GM08714 (cell line): ENCODE data around the gene GRIN2A.

Experiments
- H3K4me3 ChIP-seq: fragments of 200-500 bp; sonication (Bioruptor generic); 2 replicates; pipeline ENCODE4 v1.5.1; 2014; ENCODE audit warnings: mild to moderate bottlenecking, low read length, inconsistent platforms
- ZNF274 ChIP-seq: IDR thresholded peaks from 2 replicates; pipeline ENCODE4 v1.6.1; 2012; ENCODE audit warnings: mild to moderate bottlenecking, low read depth, low read length

The GRIN2A gene

DNA sequence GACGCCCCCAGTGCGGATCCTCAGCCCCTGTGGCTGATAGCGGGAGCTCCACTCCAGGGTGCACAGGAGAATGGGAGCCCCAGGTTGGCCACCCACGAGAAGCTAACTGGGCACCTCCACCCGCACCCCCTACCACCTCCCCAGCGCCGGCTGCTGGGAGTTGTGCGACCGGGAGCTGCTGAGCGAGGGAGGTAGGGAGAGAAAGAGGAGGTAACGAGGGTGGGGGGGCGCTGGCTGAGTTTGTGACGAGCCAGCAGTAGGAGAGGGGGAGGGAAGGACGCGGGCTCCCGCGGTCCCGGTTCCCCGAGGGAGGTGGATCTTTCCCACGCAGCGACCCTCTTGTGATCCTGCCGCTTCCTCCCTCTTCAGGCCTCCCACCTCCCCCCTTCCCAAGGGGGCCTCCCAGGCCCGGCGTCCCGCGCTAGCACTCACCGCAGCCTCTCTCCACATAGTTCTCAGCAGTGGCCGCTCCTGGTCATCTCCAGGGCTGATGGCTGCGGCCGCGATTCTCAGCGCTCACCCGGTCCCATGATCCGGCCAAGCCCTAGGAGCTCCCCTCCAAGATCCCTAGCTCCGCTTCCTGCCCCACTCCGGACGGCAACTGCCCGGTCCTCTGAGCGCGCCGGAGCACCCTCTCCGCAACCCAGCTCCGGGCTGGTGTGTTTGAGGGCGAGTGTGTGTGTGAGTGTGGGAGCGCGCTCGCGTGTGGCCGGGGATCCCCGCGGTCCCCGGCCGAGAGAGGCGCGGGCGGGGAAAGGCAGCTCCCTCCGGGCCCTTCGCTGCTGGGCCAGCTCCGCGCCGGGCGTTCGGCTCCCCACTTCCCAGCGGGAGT lies at the start of gene GRIN2A:
GRIN2A (minus strand) TSS at position 207 of the 832 bp plus-strand sequence. CDS start 2,017 bp downstream, outside the sequence.
- TF ChIP-seq ZNF274: no peak
- peak within 1 kb of the TSS; percentile 6; the same call in 1 of the 2 replicates for H3K4me3 ChIP-seq

DNA sequence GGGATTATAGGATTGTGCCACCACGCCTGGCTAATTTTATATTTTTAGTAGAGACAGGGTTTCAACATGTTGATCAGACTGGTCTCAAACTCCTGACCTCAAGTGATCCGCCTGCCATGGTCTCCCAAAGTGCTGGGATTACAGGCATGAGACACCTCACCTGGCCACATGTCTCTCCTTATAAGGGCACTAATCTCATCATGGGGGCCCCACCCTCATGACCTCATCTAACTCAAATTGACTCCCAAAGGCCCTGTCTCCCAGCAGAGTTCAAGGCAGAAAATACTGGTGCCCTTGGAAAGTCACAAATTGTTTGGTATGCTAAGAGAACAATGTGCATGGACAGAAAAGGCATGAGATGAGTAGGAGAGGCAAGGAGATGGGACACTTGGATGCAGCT lies 49.3 kb upstream of the GRIN2A start:
- TF ChIP-seq ZNF274: no peak
- no peak overlapping the region for H3K4me3 ChIP-seq

DNA sequence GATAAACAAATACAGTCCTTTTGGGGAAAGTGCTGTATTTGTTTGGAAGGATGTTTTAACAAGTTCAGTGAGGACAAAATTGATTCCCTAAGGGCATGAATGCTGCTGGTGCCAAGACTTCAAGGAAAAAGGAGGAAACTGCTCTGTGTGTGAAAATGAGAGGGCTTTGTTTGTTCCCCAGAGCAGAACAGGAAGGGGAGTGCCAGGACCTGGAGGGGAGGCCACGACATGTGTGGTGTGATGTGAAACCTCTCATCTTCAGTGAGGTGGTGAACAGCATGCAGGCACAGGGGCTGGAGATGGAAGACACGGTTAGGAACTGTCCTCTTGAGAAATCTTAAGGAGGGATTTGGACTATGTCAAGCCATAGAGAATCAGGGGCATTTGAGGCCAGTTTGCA lies 46.6 kb upstream of the GRIN2A start:
- no peak overlapping the region for H3K4me3 ChIP-seq
- no peak for TF ChIP-seq ZNF274

- TF ChIP-seq ZNF274: no peak
These were observed 44.7 kb upstream of the GRIN2A start for GRCh38 chr16:10226987-10227306.

GRCh38 chr16:10226141-10226986 lies 44.1 kb upstream of the GRIN2A start:
- no peak for TF ChIP-seq ZNF274
- H3K4me3 ChIP-seq: no peak overlapping the region

More at GRCh38 chr16:10226987-10227306, 44.7 kb upstream of the GRIN2A start:
- no peak overlapping the region for H3K4me3 ChIP-seq

DNA sequence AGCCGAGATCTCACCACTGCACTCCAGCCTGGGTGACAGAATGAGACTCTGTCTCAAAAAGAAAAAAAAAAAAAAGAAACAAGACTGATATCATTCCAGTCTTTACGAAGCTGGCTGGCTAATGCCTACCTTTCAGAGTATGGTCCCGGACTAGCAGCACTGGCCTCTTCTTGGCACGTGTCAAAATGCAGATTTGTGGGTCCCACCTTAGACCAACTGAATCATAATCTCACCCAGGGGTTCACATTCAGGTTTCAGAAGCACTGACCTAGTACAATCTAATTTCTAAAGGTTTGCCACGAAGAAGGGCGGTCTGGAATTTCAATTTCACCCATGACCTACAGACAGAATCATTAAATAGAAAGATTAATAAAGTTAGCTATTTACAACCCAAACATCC lies 43.4 kb upstream of the GRIN2A start:
- no peak for TF ChIP-seq ZNF274
- no peak overlapping the region for H3K4me3 ChIP-seq

GRCh38 chr16:10224850-10225249 lies 42.6 kb upstream of the GRIN2A start:
- no peak for TF ChIP-seq ZNF274
- no peak overlapping the region for H3K4me3 ChIP-seq

DNA sequence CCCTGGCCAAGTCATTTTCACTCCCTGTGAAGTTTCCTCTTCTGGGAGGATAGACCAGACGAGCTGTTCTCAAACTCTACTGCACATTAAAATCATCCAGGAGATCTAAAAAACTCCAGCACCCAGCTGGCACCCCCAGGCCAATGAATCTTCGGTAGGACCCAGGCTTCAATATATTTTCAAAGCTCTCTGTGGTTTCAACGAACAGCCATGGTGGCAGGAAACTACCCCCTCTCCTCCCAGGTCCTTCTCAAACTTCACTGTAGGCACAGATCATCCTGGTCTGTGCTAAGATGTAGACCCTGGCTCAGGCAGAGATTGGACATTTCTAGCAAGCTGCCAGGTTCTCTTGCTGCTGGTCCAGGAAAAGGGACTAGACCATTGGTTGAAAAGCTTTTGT lies 38.7 kb upstream of the GRIN2A start:
- no peak overlapping the region for H3K4me3 ChIP-seq
- TF ChIP-seq ZNF274: no peak

- no peak overlapping the region for H3K4me3 ChIP-seq
- TF ChIP-seq ZNF274: no peak
These were observed 37.5 kb upstream of the GRIN2A start for GRCh38 chr16:10219742-10220141.

- H3K4me3 ChIP-seq: no peak overlapping the region
- no peak for TF ChIP-seq ZNF274
These were observed 36.4 kb upstream of the GRIN2A start for GRCh38 chr16:10218490-10219206.

- H3K4me3 ChIP-seq: no peak overlapping the region
- no peak for TF ChIP-seq ZNF274
These were observed 31.5 kb upstream of the GRIN2A start for GRCh38 chr16:10213748-10214147.

DNA sequence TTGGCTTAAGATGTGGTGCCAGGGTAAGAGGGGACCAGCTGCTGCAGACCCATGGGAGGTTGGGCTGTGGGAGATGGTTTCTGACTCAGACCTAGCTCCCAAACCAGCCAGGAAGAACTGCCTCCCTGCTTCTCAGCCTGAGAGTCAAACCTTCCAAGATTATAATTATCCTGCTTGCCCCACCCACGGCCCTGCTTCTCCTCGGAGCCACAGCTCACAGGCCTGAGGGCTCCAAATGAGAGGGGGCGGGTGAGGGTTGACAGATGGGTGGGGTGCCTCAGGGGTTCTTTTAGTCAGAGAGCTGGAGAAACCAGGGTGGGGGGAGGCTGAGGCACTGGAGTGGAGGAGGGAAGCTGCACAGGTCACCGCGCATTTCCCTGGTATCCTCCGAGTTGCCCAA lies 28.7 kb upstream of the GRIN2A start:
- no peak for TF ChIP-seq ZNF274
- no peak overlapping the region for H3K4me3 ChIP-seq

DNA sequence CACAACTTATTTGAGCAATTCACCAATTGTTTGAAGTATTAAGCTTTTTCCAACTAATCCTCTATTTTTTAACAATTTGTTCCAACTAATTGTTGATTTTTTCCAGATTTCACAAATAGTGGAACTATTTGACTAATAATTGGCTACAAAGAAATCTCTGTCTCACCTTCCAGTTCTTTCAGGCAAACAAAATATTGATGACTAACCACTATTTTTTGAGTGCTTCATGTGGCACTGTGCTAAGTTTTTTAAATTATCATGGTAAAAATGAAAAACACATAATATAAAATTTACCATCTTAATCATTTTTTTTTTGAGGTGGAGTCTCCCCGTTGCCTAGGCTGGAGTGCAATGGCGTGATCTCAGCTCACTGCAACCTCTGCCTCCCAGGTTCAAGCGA lies 24.6 kb upstream of the GRIN2A start:
- no peak for TF ChIP-seq ZNF274
- no peak overlapping the region for H3K4me3 ChIP-seq

DNA sequence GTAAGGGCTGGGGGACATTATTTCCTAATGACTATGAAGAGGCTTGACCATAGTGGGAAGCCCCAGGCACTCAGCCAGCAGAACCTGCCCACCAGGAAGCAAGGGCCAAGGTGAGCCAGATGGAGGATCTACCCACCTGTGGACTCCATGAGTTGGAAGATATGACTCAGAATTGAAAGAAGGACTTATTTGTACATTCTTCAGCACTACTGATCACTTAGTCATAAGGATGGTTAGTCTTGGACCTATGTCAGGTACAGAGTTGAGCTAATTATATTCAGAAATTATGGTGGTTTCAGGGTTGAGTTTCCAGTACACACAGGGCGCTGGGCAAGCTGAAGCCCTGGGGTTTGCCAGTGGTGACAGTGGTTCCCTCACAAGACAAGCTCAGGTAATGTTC lies 24.0 kb upstream of the GRIN2A start:
- no peak overlapping the region for H3K4me3 ChIP-seq
- no peak for TF ChIP-seq ZNF274

GRCh38 chr16:10205688-10206087 lies 23.5 kb upstream of the GRIN2A start:
- no peak overlapping the region for H3K4me3 ChIP-seq
- no peak for TF ChIP-seq ZNF274

DNA sequence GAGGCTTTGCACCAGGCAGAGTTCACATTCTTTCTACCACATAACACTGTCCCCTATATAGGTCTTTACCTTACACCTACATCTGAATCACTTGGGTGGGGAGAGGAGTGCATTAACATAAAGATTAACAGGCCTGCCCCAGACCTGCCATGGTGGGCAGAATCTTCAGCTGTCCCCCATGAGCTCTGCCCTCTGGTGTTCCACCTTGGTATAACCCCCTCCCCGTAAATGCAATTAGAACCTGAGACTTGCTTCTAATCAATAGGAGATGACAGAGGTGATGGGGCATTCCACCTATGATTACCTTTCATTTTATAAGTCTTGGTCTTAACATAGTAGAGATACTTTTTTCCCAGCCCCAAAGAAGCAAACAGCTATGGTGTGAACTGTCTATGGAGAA lies 20.4 kb upstream of the GRIN2A start:
- H3K4me3 ChIP-seq: no peak overlapping the region
- TF ChIP-seq ZNF274: no peak
